Keratinocyte (primary cell): ENCODE results near the gene NHSL2. TPM values are rescaled to one million over a fixed set of nuclear protein-coding genes. Genes with fewer than 3 reads are reported as not detected.

Source experiments
- DNase-seq: peaks from one replicate; pipeline ENCODE4 v3.0.0-alpha.2; 2011; ENCODE audit warnings: low read depth, missing footprints, low spot score
- FAIRE-seq: peaks from 2 replicates; lab custom pipeline; 2011; peaks lifted over from hg19 to GRCh38; lab: Jason Lieb, UNC
- H2AFZ ChIP-seq: 2 replicates; pipeline ENCODE4 v1.6.0; 2012; ENCODE audit warnings: low read length, control low read depth, inconsistent platforms; ENCODE audit not compliant: control insufficient read depth
- H3K27ac ChIP-seq: 2 replicates; pipeline ENCODE4 v1.5.1; 2011; ENCODE audit warnings: low read length; ENCODE audit not compliant: control insufficient read depth, insufficient read depth
- H3K27me3 ChIP-seq: 3 replicates; pipeline ENCODE4 v1.6.0; 2011; ENCODE audit warnings: low read length; ENCODE audit not compliant: control insufficient read depth, insufficient read depth; ENCODE audit errors: extremely low read depth
- H3K36me3 ChIP-seq, 2 experiments: 2 replicates in 1 of 2; 3 replicates in 1 of 2; pipeline ENCODE4 v1.5.1; 2011; ENCODE audit warnings: low read length in 2 of 2, mild to moderate bottlenecking in 1 of 2; ENCODE audit not compliant: control insufficient read depth in 2 of 2, insufficient read depth in 2 of 2; ENCODE audit errors: extremely low read depth in 1 of 2
- H3K4me1 ChIP-seq: 3 replicates; pipeline ENCODE4 v1.5.1; 2011; ENCODE audit warnings: low read length; ENCODE audit not compliant: control insufficient read depth, insufficient read depth; ENCODE audit errors: extremely low read depth
- H3K4me2 ChIP-seq: 3 replicates; pipeline ENCODE4 v1.6.0; 2011; ENCODE audit warnings: low read depth, low read length; ENCODE audit not compliant: control insufficient read depth, insufficient read depth; ENCODE audit errors: extremely low read depth
- H3K4me3 ChIP-seq, 3 experiments: fragments of 200-600 bp in 1 of 3; sonication (generic) in 1 of 3; 2 replicates in 2 of 3; 3 replicates in 1 of 3; pipeline ENCODE4 v1.5.1; 2011 to 2016; ENCODE audit warnings: low read length in 3 of 3, mild to moderate bottlenecking in 3 of 3, control low read depth in 2 of 3, inconsistent platforms in 1 of 3, low read depth in 1 of 3, mixed read lengths in 1 of 3, mixed run types in 1 of 3, moderate library complexity in 1 of 3; ENCODE audit not compliant: control insufficient read depth in 2 of 3, insufficient read depth in 2 of 3; ENCODE audit errors: extremely low read depth in 1 of 3
- H3K79me2 ChIP-seq: 2 replicates; pipeline ENCODE4 v1.6.0; 2012; ENCODE audit warnings: low read length; ENCODE audit not compliant: control insufficient read depth, insufficient read depth
- H3K9ac ChIP-seq: 3 replicates; pipeline ENCODE4 v1.6.0; 2011; ENCODE audit warnings: low read length; ENCODE audit not compliant: control insufficient read depth, insufficient read depth; ENCODE audit errors: extremely low read depth
- H3K9me1 ChIP-seq: 3 replicates; pipeline ENCODE4 v1.6.0; 2011; ENCODE audit warnings: low read length; ENCODE audit not compliant: control insufficient read depth, insufficient read depth; ENCODE audit errors: extremely low read depth
- H3K9me3 ChIP-seq: 2 replicates; pipeline ENCODE4 v1.5.1; 2012; ENCODE audit warnings: low read depth, low read length; ENCODE audit not compliant: control insufficient read depth
- H4K20me1 ChIP-seq: 3 replicates; pipeline ENCODE4 v1.6.0; 2011; ENCODE audit warnings: low read length; ENCODE audit not compliant: control insufficient read depth, insufficient read depth; ENCODE audit errors: extremely low read depth
- EZH2 ChIP-seq: IDR thresholded peaks from one replicate; pipeline ENCODE4 v1.6.1; 2012; ENCODE audit warnings: inconsistent platforms, mild to moderate bottlenecking, low read length, moderate library complexity
- dilution Hi-C: fragments of 300-500 bp; cut with MboI; formaldehyde crosslinking; loops from one replicate; pipeline ENCODE4 v1.7.0; 2020; ENCODE audit warnings: low sequenced_read_pairs; ENCODE audit not compliant: extremely low pct_ligation_motif_present
- polyA plus RNA-seq, 5 experiments: library from polyadenylated mRNA; depleted of rRNA in 3 of 5; stranded (reverse) in 3 of 5; stranded (forward) in 1 of 5; unstranded in 1 of 5; fragments of >200 nt; gene quantifications; 1 replicate in 1 of 5; 2 replicates in 3 of 5; 3 replicates in 1 of 5; pipeline versions ENCODE4 v1.2.1 to v1.2.3, GENCODE V29; 2011 to 2012; ENCODE audit warnings: missing spikeins in 2 of 5, low read depth in 1 of 5, low replicate concordance in 1 of 5
- TF ChIP-seq, protein P1 (sequence below), 3 experiments: IDR thresholded peaks in 1 of 3; conservative IDR thresholded peaks in 1 of 3; optimal IDR thresholded peaks in 1 of 3; 2 replicates in 2 of 3; 3 replicates in 1 of 3; pipeline versions ENCODE3 to v1.5.1; 2011; ENCODE audit warnings: low read length in 3 of 3, mild to moderate bottlenecking in 3 of 3, moderate library complexity in 2 of 3, control low read depth in 1 of 3, inconsistent platforms in 1 of 3; ENCODE audit not compliant: insufficient read depth in 2 of 3; ENCODE audit errors: extremely low read depth in 1 of 3

Gene NHSL2
- polyA plus RNA-seq, 1 donor (not counting 4 experiments of a cell fraction or from before 2014, with no cell fraction given) = 0.04 TPM

DNA sequence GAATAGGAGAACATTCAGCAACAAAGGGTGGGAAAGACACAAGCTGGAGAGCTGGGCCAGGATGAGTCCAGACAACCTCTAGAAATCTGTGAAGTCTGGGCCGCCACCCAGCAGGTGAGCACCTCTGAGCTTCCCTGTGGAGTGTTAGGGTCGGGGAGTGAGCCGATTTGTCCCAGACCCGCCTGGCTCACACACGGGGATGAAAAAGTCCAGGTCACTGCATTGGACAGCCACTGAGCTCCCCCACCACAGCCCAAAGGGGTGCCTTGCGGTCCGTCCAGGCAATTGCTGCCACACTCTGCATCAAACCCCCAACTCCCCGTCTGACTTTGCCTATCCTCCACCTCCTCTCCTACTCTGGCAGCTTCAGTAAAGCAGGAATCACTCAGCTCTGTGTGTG is 38.7 kb downstream of the NHSL2 start:
- Histone ChIP-seq H3K4me3 (no peak overlapping the region), H3K9me3 (no peaks in the 10 kb centered on the region), H3K36me3 (no peaks in the 10 kb centered on the region), H3K79me2 (no peaks in the 10 kb centered on the region), H3K27ac (no peak overlapping the region), H3K27me3 (peaks cover 35% of the 10 kb centered on the region), H3K4me1 (no peaks in the 10 kb centered on the region), H4K20me1 (peaks cover 3% of the 10 kb centered on the region), H2AFZ (no peak overlapping the region), H3K4me2 (no peak overlapping the region), H3K9me1 (no peaks in the 10 kb centered on the region), H3K9ac (no peak overlapping the region)
- dilution Hi-C loops = no loop called here
- FAIRE-seq (no peak), DNase-seq (no peak)
- TF ChIP-seq, protein P1, sequence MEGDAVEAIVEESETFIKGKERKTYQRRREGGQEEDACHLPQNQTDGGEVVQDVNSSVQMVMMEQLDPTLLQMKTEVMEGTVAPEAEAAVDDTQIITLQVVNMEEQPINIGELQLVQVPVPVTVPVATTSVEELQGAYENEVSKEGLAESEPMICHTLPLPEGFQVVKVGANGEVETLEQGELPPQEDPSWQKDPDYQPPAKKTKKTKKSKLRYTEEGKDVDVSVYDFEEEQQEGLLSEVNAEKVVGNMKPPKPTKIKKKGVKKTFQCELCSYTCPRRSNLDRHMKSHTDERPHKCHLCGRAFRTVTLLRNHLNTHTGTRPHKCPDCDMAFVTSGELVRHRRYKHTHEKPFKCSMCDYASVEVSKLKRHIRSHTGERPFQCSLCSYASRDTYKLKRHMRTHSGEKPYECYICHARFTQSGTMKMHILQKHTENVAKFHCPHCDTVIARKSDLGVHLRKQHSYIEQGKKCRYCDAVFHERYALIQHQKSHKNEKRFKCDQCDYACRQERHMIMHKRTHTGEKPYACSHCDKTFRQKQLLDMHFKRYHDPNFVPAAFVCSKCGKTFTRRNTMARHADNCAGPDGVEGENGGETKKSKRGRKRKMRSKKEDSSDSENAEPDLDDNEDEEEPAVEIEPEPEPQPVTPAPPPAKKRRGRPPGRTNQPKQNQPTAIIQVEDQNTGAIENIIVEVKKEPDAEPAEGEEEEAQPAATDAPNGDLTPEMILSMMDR (optimal IDR thresholded peaks at IDR 0.05 in 1 of 3, IDR thresholded peaks at IDR 0.05 in 1 of 3, conservative IDR thresholded peaks at IDR 0.05 in 1 of 3; ENCODE audit: extremely low read depth in 1 of 3, insufficient read depth in 2 of 3, low read length in 3 of 3) = no peak
- no peak for TF ChIP-seq EZH2

DNA sequence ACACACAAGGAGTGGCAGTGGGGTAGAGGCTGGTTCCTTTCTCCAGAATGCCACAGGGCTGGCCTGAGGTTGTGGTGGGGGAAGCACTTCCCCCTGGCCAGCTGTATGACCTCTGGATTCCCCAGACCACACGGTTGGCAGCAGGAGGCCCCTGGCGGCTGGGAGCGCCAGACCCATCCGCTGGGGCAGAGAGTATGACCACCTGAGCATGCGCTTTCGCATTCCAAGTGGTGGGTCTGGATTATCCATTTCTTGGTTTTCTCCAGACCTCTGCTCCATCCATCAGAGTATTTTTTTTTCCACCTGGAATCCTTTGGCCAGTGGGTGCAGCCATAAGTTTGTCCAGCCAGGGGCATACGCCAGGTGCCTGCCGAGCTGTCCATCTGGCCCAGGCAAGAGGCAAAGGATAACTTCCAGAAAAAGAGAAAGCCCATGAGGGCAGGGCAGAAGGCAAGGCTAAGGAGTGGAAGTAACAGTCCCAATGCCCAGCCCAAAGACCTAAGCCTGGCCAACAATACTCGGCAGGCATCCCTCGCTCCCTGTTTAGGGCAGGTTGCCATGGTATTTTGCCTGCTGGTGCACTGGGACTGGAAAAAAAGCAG is 39.3 kb downstream of the NHSL2 start:
- H3K36me3 ChIP-seq = no peaks in the 10 kb centered on the region
- H3K4me3 ChIP-seq = no peak overlapping the region
- TF ChIP-seq EZH2 = no peak
- TF ChIP-seq, protein P1 (optimal IDR thresholded peaks at IDR 0.05 in 1 of 3, IDR thresholded peaks at IDR 0.05 in 1 of 3, conservative IDR thresholded peaks at IDR 0.05 in 1 of 3; ENCODE audit: extremely low read depth in 1 of 3, insufficient read depth in 2 of 3, low read length in 3 of 3) = no peak
- no peak overlapping the region for H3K4me2 ChIP-seq
- FAIRE-seq (no peak), DNase-seq (no peak)
- dilution Hi-C loops = no loop called here
- H3K79me2 ChIP-seq = no peaks in the 10 kb centered on the region
- H3K9me1 ChIP-seq = no peaks in the 10 kb centered on the region
- no peak overlapping the region for H3K27ac ChIP-seq
- no peaks in the 10 kb centered on the region for H3K4me1 ChIP-seq
- H3K9me3 ChIP-seq = no peaks in the 10 kb centered on the region
- peaks cover 39% of the 10 kb centered on the region for H3K27me3 ChIP-seq
- peaks cover 3% of the 10 kb centered on the region for H4K20me1 ChIP-seq
- no peak overlapping the region for H2AFZ ChIP-seq
- no peak overlapping the region for H3K9ac ChIP-seq
